HG03460 (cell line): ENCODE data around the gene POLD4.

Experiments used
- ATAC-seq: cut with Tn5 transposase; IDR thresholded peaks from one replicate; pipeline ENCODE4 v1.9.1; 2021; ENCODE audit not compliant: unreplicated experiment

The POLD4 gene

DNA sequence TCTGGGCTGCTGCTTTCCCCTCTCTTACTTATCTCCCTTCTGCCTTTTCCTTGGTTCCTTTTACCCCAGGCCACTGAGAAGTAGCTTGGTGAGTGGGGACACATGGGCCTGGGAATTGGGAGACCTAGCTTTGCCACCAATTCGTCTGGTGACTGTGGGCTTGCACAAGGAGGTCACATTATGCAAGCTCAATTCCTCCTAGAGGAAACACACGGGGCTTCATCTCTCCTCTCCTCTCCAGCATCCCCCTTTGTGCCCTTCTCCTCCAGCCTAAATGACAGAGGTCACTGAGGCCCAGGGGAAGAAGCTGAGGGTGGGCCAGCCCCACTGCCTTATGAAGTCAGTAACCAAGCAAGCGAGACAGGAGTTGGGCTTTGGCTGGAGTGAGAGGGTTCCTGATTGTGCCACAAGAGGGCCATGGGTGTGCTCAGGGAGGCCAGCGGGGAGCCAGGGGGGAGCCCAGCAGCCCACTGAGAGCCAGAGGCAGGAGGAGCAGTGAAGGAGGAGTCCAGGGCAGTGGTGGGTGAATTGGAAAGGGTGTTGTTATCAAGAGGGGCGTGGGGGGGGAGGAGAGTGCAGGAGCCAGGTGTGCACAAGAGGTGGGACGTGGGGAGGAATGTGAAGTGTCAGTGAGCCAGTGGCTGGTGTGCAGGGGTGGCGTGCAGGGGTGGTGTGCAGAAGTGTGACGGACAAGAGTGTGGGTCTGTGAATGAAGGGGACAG, 18.0 kb upstream of the POLD4 start:
- ATAC-seq = no peak

- ATAC-seq = no peak
These were observed 17.2 kb upstream of the POLD4 start for GRCh38 chr11:67370351-67371076.

GRCh38 chr11:67369801-67370284, 16.5 kb upstream of the POLD4 start:
- no peak for ATAC-seq

DNA sequence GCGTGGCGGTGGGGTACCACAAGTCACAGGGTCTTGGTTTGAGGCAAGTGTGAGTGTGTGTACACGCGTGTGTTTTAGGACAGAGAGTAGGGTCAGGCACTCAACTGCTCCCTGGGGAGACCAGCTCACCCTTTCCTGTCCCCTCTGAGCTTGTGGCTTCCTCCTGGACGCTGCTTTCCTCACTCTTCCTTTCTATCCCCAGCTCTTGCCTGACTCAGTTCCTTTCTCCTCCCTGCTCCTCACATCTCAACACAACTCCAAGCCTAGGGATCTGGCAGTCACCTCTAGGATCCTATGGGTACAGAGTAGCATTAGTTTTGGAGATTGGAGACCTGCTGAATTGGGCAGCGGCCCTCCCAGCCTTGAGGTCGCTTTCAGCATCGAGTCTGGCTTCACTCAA, 15.9 kb upstream of the POLD4 start:
- no peak for ATAC-seq

- ATAC-seq = no peak
These were observed 15.3 kb upstream of the POLD4 start for GRCh38 chr11:67368621-67369020.

- ATAC-seq = no peak
These were observed 14.4 kb upstream of the POLD4 start for GRCh38 chr11:67367761-67368227.

DNA sequence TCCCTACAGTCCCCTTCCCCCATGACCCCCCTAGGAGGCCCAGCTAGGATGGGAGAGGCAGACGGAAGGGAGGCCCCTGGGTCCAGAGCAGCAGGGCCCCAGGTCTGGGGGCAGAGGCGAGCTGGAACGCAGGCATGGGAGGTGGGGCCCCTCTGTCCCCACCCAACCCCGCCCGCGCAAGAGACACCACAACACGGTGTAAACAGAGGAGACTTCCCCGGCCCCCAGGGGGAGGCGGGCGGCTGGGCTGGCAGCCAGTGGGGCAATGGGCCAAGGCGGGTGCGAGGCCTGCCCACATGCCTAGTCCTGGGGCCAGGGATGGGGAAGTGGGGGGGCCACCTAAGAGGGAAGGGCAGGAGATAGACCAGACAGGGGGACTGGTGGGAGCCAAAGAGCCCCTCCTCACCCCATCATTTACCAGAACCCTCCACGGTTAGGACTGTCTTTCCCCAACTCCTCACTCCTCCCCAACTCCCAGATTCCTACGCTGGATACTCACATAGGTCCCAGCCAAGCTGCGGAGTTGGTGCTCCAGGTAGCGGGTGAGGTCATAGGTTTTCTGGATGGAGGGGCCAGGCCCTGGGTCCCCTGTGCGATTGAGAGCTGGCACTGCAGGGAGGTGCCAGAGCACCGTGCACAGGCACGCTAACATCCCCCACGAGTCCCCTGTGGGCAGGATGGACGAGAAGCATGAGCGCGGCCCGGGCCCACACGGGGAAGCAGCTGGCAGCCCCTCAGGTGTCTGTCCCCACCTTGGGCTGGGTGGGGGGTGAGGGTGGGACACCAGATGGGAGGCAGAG, 13.8 kb upstream of the POLD4 start:
- no peak for ATAC-seq

- no peak for ATAC-seq
These were observed 13.2 kb upstream of the POLD4 start for GRCh38 chr11:67366546-67366945.

- no peak for ATAC-seq
These were observed 12.5 kb upstream of the POLD4 start for GRCh38 chr11:67365736-67366444.

GRCh38 chr11:67364783-67365722, 11.7 kb upstream of the POLD4 start:
- ATAC-seq = no peak

DNA sequence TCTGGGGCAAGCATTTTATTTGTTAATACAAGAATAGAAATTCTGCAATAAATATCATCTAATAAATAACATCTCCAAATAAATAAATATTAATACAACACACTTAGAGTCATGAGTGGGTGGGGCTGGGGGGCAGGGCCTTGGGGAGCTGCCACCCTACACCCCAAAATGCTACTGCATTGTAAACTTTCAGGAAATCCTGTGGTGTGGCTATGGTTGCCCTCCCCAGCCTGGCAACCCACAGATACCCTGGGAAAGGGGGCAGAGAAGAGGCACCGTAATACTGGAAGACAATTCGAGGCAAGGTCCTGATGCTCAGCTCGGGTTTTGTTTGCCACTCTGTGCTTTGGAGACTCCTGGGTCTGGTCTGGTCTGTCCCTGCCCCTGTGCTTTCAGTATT, 10.8 kb upstream of the POLD4 start:
- no peak for ATAC-seq

GRCh38 chr11:67357831-67358670, 4.7 kb upstream of the POLD4 start:
- no peak for ATAC-seq

DNA sequence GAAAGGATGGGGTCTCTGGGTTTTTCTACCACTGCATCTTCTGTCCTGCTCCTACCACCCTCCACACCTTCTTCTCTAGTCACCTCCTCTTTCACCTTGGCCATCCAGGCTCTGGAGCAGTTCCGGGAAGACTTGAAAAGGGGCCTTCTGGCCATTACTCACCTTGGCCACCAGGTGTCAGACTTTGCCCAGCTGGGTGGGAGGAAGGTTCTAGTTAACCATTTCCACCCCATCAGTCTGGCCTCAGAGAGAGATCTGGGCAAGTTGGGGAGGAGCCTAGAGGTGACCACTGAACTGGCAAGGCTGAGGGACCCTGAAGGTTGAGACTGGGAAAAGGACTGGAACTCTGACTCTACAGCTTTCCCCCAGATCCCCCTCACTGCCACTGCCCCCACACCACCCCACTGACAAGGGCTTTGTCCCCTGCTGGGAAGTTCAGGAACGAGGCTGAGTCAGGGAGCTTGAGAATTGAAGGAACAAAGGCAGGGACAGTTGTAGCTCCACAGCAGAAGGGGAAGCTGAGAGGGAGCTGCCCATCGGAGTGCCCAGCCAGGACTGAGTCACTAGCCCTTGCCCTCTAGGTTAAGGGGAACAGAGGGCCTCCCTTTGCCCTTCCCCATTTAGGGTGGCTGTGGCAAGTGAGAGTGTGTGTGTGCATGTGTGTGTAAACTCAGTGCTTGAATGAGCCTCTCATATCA, 3.7 kb upstream of the POLD4 start:
- no peak for ATAC-seq

DNA sequence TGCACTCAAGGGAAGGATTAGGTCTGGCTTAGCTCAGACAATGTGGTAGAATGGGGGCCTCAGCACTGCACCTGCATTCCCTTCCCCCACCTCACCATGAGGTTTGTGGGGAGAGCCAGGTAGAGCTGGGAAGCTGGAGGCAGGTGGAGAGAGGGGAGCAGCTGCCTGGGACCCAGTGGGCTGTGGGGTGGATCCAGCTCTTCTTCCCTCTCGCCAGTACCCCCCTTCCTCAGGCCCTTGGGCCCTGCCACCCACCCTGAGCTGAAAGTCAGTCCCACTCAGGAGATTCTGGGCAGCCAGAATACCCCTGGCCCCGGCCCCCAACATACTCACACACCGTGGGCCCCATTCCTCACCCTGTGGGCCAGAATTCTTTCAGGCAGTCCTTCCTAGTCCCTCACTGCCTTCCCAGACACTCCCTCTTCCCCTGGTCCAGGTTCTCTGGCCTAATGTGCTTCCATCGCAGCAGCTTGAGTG, 3.1 kb upstream of the POLD4 start:
- no peak for ATAC-seq

GRCh38 chr11:67355794-67356386, 2.5 kb upstream of the POLD4 start:
- no peak for ATAC-seq

GRCh38 chr11:67355023-67355793, 1.9 kb upstream of the POLD4 start:
- ATAC-seq = no peak
